ENCODE measurements around the gene ITPR3.

DNA sequence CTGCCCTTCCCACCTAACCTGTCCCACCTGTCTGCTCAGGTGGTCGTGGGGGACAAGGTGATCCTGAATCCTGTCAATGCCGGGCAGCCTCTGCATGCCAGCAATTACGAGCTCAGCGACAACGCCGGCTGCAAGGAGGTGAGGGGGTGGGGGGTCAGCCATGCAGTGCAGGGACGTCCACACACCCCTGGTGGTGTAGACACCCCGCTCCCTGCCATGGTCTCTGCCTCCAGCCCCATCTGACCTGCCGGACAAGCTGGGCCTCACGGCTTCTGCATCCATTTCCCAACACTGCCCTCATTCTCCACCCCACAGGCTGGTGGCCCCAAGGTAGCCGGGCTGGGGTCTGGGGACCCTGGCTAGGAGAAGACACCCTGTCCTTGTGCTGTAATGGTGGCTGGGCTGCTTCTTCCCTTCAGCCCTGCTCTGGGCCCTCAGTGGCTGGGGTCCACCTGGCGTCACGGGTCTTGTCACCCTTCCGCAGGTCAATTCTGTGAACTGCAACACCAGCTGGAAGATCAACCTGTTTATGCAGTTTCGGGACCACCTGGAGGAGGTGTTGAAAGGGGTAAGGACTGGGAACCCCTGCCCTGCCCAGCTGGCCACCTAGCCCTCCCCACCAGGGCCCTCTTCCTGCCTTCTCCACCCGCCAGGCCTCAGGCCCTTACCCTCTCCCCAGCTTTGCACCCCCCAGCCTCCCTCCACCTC is 38.0 kb downstream of the ITPR3 start:
- no peak for TF ChIP-seq EZH2 (IDR thresholded peaks at IDR 0.05; ENCODE audit: borderline replicate concordance, low read length)
- TF ChIP-seq, protein P1, sequence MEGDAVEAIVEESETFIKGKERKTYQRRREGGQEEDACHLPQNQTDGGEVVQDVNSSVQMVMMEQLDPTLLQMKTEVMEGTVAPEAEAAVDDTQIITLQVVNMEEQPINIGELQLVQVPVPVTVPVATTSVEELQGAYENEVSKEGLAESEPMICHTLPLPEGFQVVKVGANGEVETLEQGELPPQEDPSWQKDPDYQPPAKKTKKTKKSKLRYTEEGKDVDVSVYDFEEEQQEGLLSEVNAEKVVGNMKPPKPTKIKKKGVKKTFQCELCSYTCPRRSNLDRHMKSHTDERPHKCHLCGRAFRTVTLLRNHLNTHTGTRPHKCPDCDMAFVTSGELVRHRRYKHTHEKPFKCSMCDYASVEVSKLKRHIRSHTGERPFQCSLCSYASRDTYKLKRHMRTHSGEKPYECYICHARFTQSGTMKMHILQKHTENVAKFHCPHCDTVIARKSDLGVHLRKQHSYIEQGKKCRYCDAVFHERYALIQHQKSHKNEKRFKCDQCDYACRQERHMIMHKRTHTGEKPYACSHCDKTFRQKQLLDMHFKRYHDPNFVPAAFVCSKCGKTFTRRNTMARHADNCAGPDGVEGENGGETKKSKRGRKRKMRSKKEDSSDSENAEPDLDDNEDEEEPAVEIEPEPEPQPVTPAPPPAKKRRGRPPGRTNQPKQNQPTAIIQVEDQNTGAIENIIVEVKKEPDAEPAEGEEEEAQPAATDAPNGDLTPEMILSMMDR (IDR thresholded peaks at IDR 0.05; ENCODE audit: low read length), result no peak
